HG02884 (cell line): Measurements from ENCODE around the gene SGCD.

Experiments used
- ATAC-seq: cut with Tn5 transposase; IDR thresholded peaks from one replicate; pipeline ENCODE4 v1.9.1; 2021; ENCODE audit warnings: mild to moderate bottlenecking, moderate library complexity; ENCODE audit not compliant: unreplicated experiment

The SGCD gene

GRCh38 chr5:156498226-156498980, 171.4 kb downstream of the SGCD start:
- ATAC-seq = no peak

- no peak for ATAC-seq
Observed at GRCh38 chr5:156500755-156501154, 173.8 kb downstream of the SGCD start.

- no peak for ATAC-seq
Observed at GRCh38 chr5:156505101-156505500, 178.1 kb downstream of the SGCD start.

- no peak for ATAC-seq
Observed at GRCh38 chr5:156513123-156513815, 186.3 kb downstream of the SGCD start.

- no peak for ATAC-seq
Observed at GRCh38 chr5:156515121-156515520, 188.2 kb downstream of the SGCD start.

GRCh38 chr5:156515803-156516360, 188.9 kb downstream of the SGCD start:
- ATAC-seq = no peak

GRCh38 chr5:156522651-156523529, 195.9 kb downstream of the SGCD start:
- no peak for ATAC-seq

- no peak for ATAC-seq
Observed at GRCh38 chr5:156523607-156524006, 196.6 kb downstream of the SGCD start.

- no peak for ATAC-seq
Observed at GRCh38 chr5:156526081-156526925, 199.3 kb downstream of the SGCD start.

- no peak for ATAC-seq
Observed at GRCh38 chr5:156527611-156528010, 200.6 kb downstream of the SGCD start.

GRCh38 chr5:156528673-156529072, 201.7 kb downstream of the SGCD start:
- no peak for ATAC-seq

- no peak for ATAC-seq
Observed at GRCh38 chr5:156529892-156530291, 202.9 kb downstream of the SGCD start.

- no peak for ATAC-seq
Observed at GRCh38 chr5:156531199-156531598, 204.2 kb downstream of the SGCD start.

- no peak for ATAC-seq
Observed at GRCh38 chr5:156532921-156533320, 206.0 kb downstream of the SGCD start.

GRCh38 chr5:156534085-156534484, 207.1 kb downstream of the SGCD start:
- ATAC-seq = no peak

GRCh38 chr5:156534906-156535485, 208.0 kb downstream of the SGCD start:
- no peak for ATAC-seq

- no peak for ATAC-seq
Observed at GRCh38 chr5:156540491-156540890, 213.5 kb downstream of the SGCD start.

GRCh38 chr5:156541582-156541981, 214.6 kb downstream of the SGCD start:
- ATAC-seq = no peak

- no peak for ATAC-seq
Observed at GRCh38 chr5:156543348-156544145, 216.6 kb downstream of the SGCD start.
